A673 (cell line): ENCODE measurements around the gene ZNF277. TPM values are rescaled to one million over a fixed set of nuclear protein-coding genes. Genes with fewer than 3 reads are reported as not detected.

Experiments used
- BruUV-seq: library from RNA; stranded (reverse); fragments of 400-500 nt; replicated peaks from 2 replicates; lab custom pipeline; 2021; lab: Mats Ljungman, UMichigan
- CTCF ChIA-PET: fragments of 300-600 bp; sonication (Branson Sonifier 250); formaldehyde crosslinking; loops from one replicate; lab custom pipeline; 2022; ENCODE audit warnings: antibody characterized with exemption; lab: Charles Lee
- POLR2A ChIA-PET: fragments of 300-600 bp; sonication (Branson Sonifier 250); formaldehyde crosslinking; loops from one replicate; lab custom pipeline; 2022; ENCODE audit warnings: antibody characterized with exemption; ENCODE audit not compliant: low non-redundant PET; lab: Charles Lee
- DNase-seq: peaks from one replicate; pipeline ENCODE4 v3.0.0-alpha.2; 2015; ENCODE audit warnings: low spot score
- H3K27ac ChIP-seq: fragments of 200-600 bp; sonication (generic); 2 replicates; pipeline ENCODE4 v1.5.1; 2016; ENCODE audit warnings: mixed run types, low read depth, mild to moderate bottlenecking, mixed read lengths, antibody characterized with exemption, low read length; ENCODE audit not compliant: poor library complexity, severe bottlenecking
- H3K27me3 ChIP-seq: fragments of 200-600 bp; sonication (generic); replicated peaks from 2 replicates; pipeline ENCODE4 v1.6.1; 2017; ENCODE audit warnings: mixed run types, low read depth, mild to moderate bottlenecking, mixed read lengths, antibody characterized with exemption, low read length; ENCODE audit not compliant: insufficient read depth, poor library complexity
- H3K36me3 ChIP-seq: fragments of 200-600 bp; sonication (generic); 2 replicates; pipeline ENCODE4 v1.6.1; 2016; ENCODE audit warnings: mixed run types, mild to moderate bottlenecking, mixed read lengths, antibody characterized with exemption, low read length; ENCODE audit not compliant: insufficient read depth, poor library complexity, severe bottlenecking
- H3K4me1 ChIP-seq: fragments of 200-600 bp; sonication (generic); 2 replicates; pipeline ENCODE4 v1.6.1; 2017; ENCODE audit warnings: mixed run types, mild to moderate bottlenecking, mixed read lengths, antibody characterized with exemption, low read length; ENCODE audit not compliant: insufficient read depth, poor library complexity, severe bottlenecking
- H3K4me3 ChIP-seq: fragments of 200-600 bp; sonication (generic); 2 replicates; pipeline ENCODE4 v1.5.1; 2016; ENCODE audit warnings: low read depth, mixed run types, mild to moderate bottlenecking, mixed read lengths, low read length; ENCODE audit not compliant: poor library complexity, severe bottlenecking
- H3K9me3 ChIP-seq: fragments of 200-600 bp; sonication (generic); 2 replicates; pipeline ENCODE4 v1.6.1; 2016; ENCODE audit warnings: mixed run types, low read depth, mild to moderate bottlenecking, mixed read lengths, antibody characterized with exemption, low read length; ENCODE audit not compliant: poor library complexity, severe bottlenecking
- CTCF ChIP-seq: fragments of 300-800, 200-600 bp; sonication (generic); conservative IDR thresholded peaks from 2 replicates; pipeline ENCODE4 v1.5.1; 2017; ENCODE audit warnings: low read depth, mild to moderate bottlenecking, antibody characterized with exemption, low read length, moderate library complexity, mixed read lengths
- EZH2 ChIP-seq: fragments of 200-600 bp; sonication (generic); IDR thresholded peaks from 2 replicates; pipeline ENCODE4 v1.6.1; 2017; ENCODE audit warnings: borderline replicate concordance, low read depth, mild to moderate bottlenecking, mixed read lengths, antibody characterized with exemption, low read length; ENCODE audit not compliant: poor library complexity, severe bottlenecking
- intact Hi-C: fragments of 100-400 bp; cut with micrococcal nuclease; formaldehyde crosslinking; loops from one replicate; pipeline ENCODE4 v1.10.0; 2022; ENCODE audit not compliant: unreplicated experiment
- total RNA-seq: library from RNA; stranded (reverse); gene quantifications from 2 replicates; pipeline ENCODE4 v1.2.3, GENCODE V29; 2021

The ZNF277 gene
- total RNA-seq, 1 experiment from 2014 or later: 17.7 TPM

GRCh38 chr7:112254709-112255387 lies 48.4 kb downstream of the ZNF277 start:
- CTCF ChIA-PET: no interaction called here
- Histone ChIP-seq H3K27me3 (no peaks in the 10 kb centered on the region), H3K4me1 (no peaks in the 10 kb centered on the region), H3K36me3 (no peaks in the 10 kb centered on the region), H3K27ac (no peak overlapping the region), H3K9me3 (no peaks in the 10 kb centered on the region), H3K4me3 (no peak overlapping the region)
- BruUV-seq: no TSS peak
- POLR2A ChIA-PET: no interaction called here
- intact Hi-C loops: no loop called here
- no peak for DNase-seq
- TF ChIP-seq EZH2 (no peak), CTCF (no peak)

GRCh38 chr7:112255388-112255720 lies 48.9 kb downstream of the ZNF277 start:
- Histone ChIP-seq H3K27me3 (no peaks in the 10 kb centered on the region), H3K9me3 (no peaks in the 10 kb centered on the region), H3K36me3 (no peaks in the 10 kb centered on the region), H3K4me1 (no peaks in the 10 kb centered on the region), H3K27ac (no peak overlapping the region), H3K4me3 (no peak overlapping the region)
- no TSS peak for BruUV-seq
- ChIA-PET CTCF (no interaction called here), POLR2A (no interaction called here)
- no peak for DNase-seq
- no peak for TF ChIP-seq CTCF
- TF ChIP-seq EZH2: no peak
- intact Hi-C loops: no loop called here

- no peak for DNase-seq
- Histone ChIP-seq H3K36me3 (no peaks in the 10 kb centered on the region), H3K27me3 (no peaks in the 10 kb centered on the region), H3K4me1 (peaks cover 10% of the 10 kb centered on the region), H3K9me3 (no peaks in the 10 kb centered on the region), H3K4me3 (no peak overlapping the region), H3K27ac (no peak overlapping the region)
- no TSS peak for BruUV-seq
- ChIA-PET CTCF (no interaction called here), POLR2A (no interaction called here)
- TF ChIP-seq EZH2 (no peak), CTCF (no peak)
- intact Hi-C loops: no loop called here
Observed at GRCh38 chr7:112257073-112257472, 50.6 kb downstream of the ZNF277 start.
